ENCODE results near the gene CTDP1.

DNA sequence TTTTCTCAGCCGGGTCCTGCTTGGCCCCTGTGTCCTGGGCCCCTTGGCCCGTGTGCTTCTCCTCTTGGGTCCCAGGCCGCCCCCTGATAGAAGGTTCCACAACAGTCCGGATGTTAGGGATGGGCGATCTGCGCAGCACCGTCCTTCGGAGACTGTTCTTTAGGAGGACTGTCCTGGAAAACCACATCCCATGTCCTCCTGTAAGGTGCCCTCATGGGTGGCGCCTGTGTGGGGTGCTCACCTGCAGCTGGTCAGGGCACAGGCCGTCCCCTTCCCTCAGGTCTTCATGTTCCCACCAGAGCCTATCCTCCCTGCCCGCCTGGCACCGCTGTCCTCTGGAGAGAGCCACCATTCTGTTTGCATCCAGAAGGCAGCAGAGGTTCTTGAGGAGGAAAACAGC lies 50.0 kb downstream of the CTDP1 start:
- no peak for TF ChIP-seq POLR2AphosphoS5 (IDR thresholded peaks at IDR 0.05)
- TF ChIP-seq, protein P1, sequence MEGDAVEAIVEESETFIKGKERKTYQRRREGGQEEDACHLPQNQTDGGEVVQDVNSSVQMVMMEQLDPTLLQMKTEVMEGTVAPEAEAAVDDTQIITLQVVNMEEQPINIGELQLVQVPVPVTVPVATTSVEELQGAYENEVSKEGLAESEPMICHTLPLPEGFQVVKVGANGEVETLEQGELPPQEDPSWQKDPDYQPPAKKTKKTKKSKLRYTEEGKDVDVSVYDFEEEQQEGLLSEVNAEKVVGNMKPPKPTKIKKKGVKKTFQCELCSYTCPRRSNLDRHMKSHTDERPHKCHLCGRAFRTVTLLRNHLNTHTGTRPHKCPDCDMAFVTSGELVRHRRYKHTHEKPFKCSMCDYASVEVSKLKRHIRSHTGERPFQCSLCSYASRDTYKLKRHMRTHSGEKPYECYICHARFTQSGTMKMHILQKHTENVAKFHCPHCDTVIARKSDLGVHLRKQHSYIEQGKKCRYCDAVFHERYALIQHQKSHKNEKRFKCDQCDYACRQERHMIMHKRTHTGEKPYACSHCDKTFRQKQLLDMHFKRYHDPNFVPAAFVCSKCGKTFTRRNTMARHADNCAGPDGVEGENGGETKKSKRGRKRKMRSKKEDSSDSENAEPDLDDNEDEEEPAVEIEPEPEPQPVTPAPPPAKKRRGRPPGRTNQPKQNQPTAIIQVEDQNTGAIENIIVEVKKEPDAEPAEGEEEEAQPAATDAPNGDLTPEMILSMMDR (IDR thresholded peaks at IDR 0.05): no peak
